Liver (tissue), 9 donors: ENCODE measurements around the gene MARVELD1. TPM values are rescaled to one million over a fixed set of nuclear protein-coding genes. Genes with fewer than 3 reads are reported as not detected.

Experiments
- DNase-seq: peaks from one replicate; pipeline ENCODE4 v3.0.0-alpha.2; 2017; ENCODE audit warnings: low spot score
- H3K27ac ChIP-seq, 2 donors: one replicate each; pipeline ENCODE4 v1.7.0; 2013; ENCODE audit warnings: inconsistent platforms in 2 of 2, low read length in 2 of 2, control low read depth in 1 of 2, low read depth in 1 of 2, mild to moderate bottlenecking in 1 of 2
- H3K27me3 ChIP-seq, 4 donors: one replicate each; pipeline versions ENCODE4 v1.6.1 to v1.7.0; 2013; ENCODE audit warnings: low read length in 3 of 4, inconsistent platforms in 1 of 4, mild to moderate bottlenecking in 1 of 4, moderate library complexity in 1 of 4; ENCODE audit not compliant: control insufficient read depth in 4 of 4, insufficient read depth in 4 of 4
- H3K36me3 ChIP-seq, 4 donors: one replicate each; pipeline versions ENCODE4 v1.6.1 to v1.7.0; 2013; ENCODE audit warnings: low read length in 3 of 4, mild to moderate bottlenecking in 3 of 4, low read depth in 1 of 4, moderate library complexity in 1 of 4; ENCODE audit not compliant: control insufficient read depth in 4 of 4, insufficient read depth in 3 of 4
- H3K4me1 ChIP-seq, 4 donors: one replicate each; pipeline versions ENCODE4 v1.6.1 to v1.7.0; 2013; ENCODE audit warnings: low read length in 3 of 4, mild to moderate bottlenecking in 3 of 4, moderate library complexity in 1 of 4; ENCODE audit not compliant: control insufficient read depth in 4 of 4, insufficient read depth in 4 of 4
- H3K4me3 ChIP-seq, 3 donors: one replicate each; pipeline versions ENCODE4 v1.6.1 to v1.7.0; 2013; ENCODE audit warnings: low read length in 3 of 3, control low read depth in 1 of 3, low read depth in 1 of 3, mild to moderate bottlenecking in 1 of 3
- H3K9ac ChIP-seq, 2 donors: one replicate each; pipeline ENCODE4 v1.7.0; 2013; ENCODE audit warnings: low read length in 2 of 2, mild to moderate bottlenecking in 2 of 2, moderate library complexity in 2 of 2, control low read depth in 1 of 2, low read depth in 1 of 2
- H3K9me3 ChIP-seq, 4 donors: one replicate each; pipeline versions ENCODE4 v1.6.1 to v1.7.0; 2013; ENCODE audit warnings: low read length in 3 of 4; ENCODE audit not compliant: control insufficient read depth in 4 of 4
- ATF3 ChIP-seq: IDR thresholded peaks from 2 replicates; pipeline ENCODE4 v1.6.1; 2016; ENCODE audit warnings: antibody characterized with exemption
- CTCF ChIP-seq: fragments of 150-350 bp; IDR thresholded peaks from 2 replicates; pipeline ENCODE4 v1.5.1; 2017; ENCODE audit warnings: improper control_type of control experiment, low read depth, low read length; ENCODE audit not compliant: missing input control
- EGR1 ChIP-seq, 2 donors: IDR thresholded peaks; 2 replicates each; pipeline ENCODE4 v1.6.1; 2016 to 2018; ENCODE audit warnings: antibody characterized with exemption in 2 of 2, low read depth in 2 of 2
- FOXA1 ChIP-seq: IDR thresholded peaks from 2 replicates; pipeline ENCODE4 v1.6.1; 2016; ENCODE audit warnings: antibody characterized with exemption
- FOXA2 ChIP-seq: IDR thresholded peaks from 2 replicates; pipeline ENCODE4 v1.6.1; 2016; ENCODE audit warnings: antibody characterized with exemption
- GABPA ChIP-seq, 2 donors: IDR thresholded peaks in 1 of 2; conservative IDR thresholded peaks in 1 of 2; 2 replicates each; pipeline ENCODE4 v1.6.1; 2016; ENCODE audit warnings: antibody characterized with exemption in 2 of 2, mild to moderate bottlenecking in 1 of 2, moderate library complexity in 1 of 2
- HNF4A ChIP-seq, 2 donors: conservative IDR thresholded peaks; 2 replicates each; pipeline ENCODE4 v1.6.1; 2016; ENCODE audit warnings: antibody characterized with exemption in 2 of 2, mild to moderate bottlenecking in 2 of 2
- HNF4G ChIP-seq: IDR thresholded peaks from 2 replicates; pipeline ENCODE4 v1.6.1; 2016; ENCODE audit warnings: antibody characterized with exemption
- JUND ChIP-seq, 2 donors: IDR thresholded peaks; 2 replicates each; pipeline ENCODE4 v1.6.1; 2016; ENCODE audit warnings: antibody characterized with exemption in 2 of 2
- NR2F2 ChIP-seq: IDR thresholded peaks from 2 replicates; pipeline ENCODE4 v1.6.1; 2016; ENCODE audit warnings: antibody characterized with exemption
- RAD21 ChIP-seq, 2 donors: IDR thresholded peaks; 2 replicates each; pipeline ENCODE4 v1.6.1; 2016; ENCODE audit warnings: antibody characterized with exemption in 2 of 2, mild to moderate bottlenecking in 2 of 2
- REST ChIP-seq: IDR thresholded peaks from 2 replicates; pipeline ENCODE4 v1.6.1; 2016; ENCODE audit warnings: antibody characterized with exemption, mild to moderate bottlenecking
- RXRA ChIP-seq, 2 donors: IDR thresholded peaks; 2 replicates each; pipeline ENCODE4 v1.6.1; 2017 to 2018; ENCODE audit warnings: antibody characterized with exemption in 2 of 2, mild to moderate bottlenecking in 1 of 2
- SP1 ChIP-seq: IDR thresholded peaks from 2 replicates; pipeline ENCODE4 v1.6.1; 2018; ENCODE audit warnings: antibody characterized with exemption, mild to moderate bottlenecking
- TAF1 ChIP-seq: conservative IDR thresholded peaks from 2 replicates; pipeline ENCODE4 v1.6.1; 2016; ENCODE audit warnings: antibody characterized with exemption, mild to moderate bottlenecking
- YY1 ChIP-seq: IDR thresholded peaks from 2 replicates; pipeline ENCODE4 v1.6.1; 2016; ENCODE audit warnings: antibody characterized with exemption, mild to moderate bottlenecking
- ZBTB33 ChIP-seq: IDR thresholded peaks from 2 replicates; pipeline ENCODE4 v1.6.1; 2016; ENCODE audit warnings: antibody characterized with exemption
- WGBS: extraction: QIAGEN DNeasy Blood & Tissue Kit; methylation state at CpG from one replicate; pipeline ENCODE4 v1.1.7; 2013; 5-methylcytosine and 5-hydroxymethylcytosine counted together
- polyA plus RNA-seq, 2 donors: library from polyadenylated mRNA; stranded (reverse) in 1 of 2; unstranded in 1 of 2; fragments of 200-250 nt in 1 of 2; fragments of >200 nt in 1 of 2; fragmentation: Nextera tagmentation in 1 of 2; extraction: Ambion mirVana in 1 of 2; gene quantifications; one replicate each; pipeline versions ENCODE4 v1.2.1 to v1.2.3, GENCODE V29; 2013 to 2015
- total RNA-seq, 2 donors: library from RNA; depleted of rRNA; stranded (reverse); fragments of >200 nt; gene quantifications; one replicate each; pipeline ENCODE4 v1.2.3, GENCODE V29; 2014
- TF ChIP-seq, protein P1 (sequence below): IDR thresholded peaks from 2 replicates; pipeline ENCODE4 v1.6.1; 2016; ENCODE audit warnings: antibody characterized with exemption
- donor health status: healthy.
- donor health status: healthy.
- donor health status: healthy.
- donor health status: healthy.
- donor health status: healthy.

The MARVELD1 gene
- total and polyA plus RNA-seq, 4 donors = 0.72 to 3.3 (median 2.8) TPM

GRCh38 chr10:97740613-97741012 is 27.1 kb downstream of the MARVELD1 start (continued):
- no peak for TF ChIP-seq CTCF
- TF ChIP-seq HNF4G = no peak
- TF ChIP-seq RAD21 (IDR thresholded peaks at IDR 0.05) = no peak
- TF ChIP-seq, protein P1, sequence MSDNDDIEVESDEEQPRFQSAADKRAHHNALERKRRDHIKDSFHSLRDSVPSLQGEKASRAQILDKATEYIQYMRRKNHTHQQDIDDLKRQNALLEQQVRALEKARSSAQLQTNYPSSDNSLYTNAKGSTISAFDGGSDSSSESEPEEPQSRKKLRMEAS = no peak
- TF ChIP-seq NR2F2 = no peak

DNA sequence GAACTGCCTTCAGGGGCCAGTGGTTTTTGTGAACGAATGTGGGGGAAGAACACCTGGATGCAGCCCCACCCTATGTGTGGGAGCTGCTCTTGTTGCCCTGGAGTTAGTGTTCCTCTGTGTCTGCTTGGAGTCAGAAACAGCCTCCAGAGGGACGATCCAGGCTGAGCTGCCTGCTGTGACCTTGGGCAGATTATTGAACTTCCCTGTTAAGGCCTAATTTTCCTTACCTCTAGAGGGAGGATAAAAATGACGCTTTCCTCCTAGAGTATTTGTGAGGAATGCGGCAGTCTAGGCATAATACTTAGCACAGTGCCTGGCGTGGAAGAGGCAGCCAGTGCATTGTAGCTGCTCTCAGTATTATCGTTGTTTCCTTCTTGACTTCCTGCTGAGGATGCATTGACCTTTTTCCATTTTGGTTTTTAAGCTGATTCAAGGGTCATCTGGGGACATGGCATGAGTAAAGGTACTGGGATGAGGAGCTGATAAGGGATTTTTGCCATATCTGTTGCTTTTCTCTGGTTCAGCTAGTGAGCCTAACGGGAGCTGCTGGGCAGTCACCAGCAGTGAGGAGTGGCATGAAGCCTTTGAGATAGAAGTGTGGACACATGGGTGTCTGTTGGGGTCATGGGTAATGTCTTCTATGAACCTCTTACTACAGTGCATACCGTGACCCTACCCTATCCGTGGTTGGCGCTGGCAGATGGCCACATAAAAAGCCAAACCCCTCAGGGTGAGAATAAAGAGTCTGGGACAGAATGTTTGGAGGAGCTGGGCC is 29.8 kb downstream of the MARVELD1 start:
- Histone ChIP-seq H3K9me3 (no peaks in the 10 kb centered on the region), H3K27ac (no peak overlapping the region), H3K36me3 (peaks cover 11 to 50% (median 39%) of the 10 kb centered on the region in 4 donors), H3K9ac (no peak overlapping the region), H3K4me3 (no peak overlapping the region), H3K27me3 (no peaks in the 10 kb centered on the region), H3K4me1 (peaks cover under 1 to 4% (median 3%) of the 10 kb centered on the region in 4 donors)
- TF ChIP-seq YY1 = no peak
- TF ChIP-seq EGR1 (IDR thresholded peaks at IDR 0.05; ENCODE audit: low read depth in 2 of 2) = no peak
- TF ChIP-seq RAD21 (IDR thresholded peaks at IDR 0.05) = no peak
- TF ChIP-seq, protein P1 = no peak
- TF ChIP-seq JUND (IDR thresholded peaks at IDR 0.05) = no peak
- TF ChIP-seq ATF3 = no peak
- TF ChIP-seq SP1 = no peak
- no peak for TF ChIP-seq GABPA (IDR thresholded peaks at IDR 0.05 in 1 of 2, conservative IDR thresholded peaks at IDR 0.05 in 1 of 2)
- TF ChIP-seq FOXA2 = no peak
- no peak for TF ChIP-seq FOXA1
- TF ChIP-seq ZBTB33 = no peak
- no peak for TF ChIP-seq CTCF
- no peak for TF ChIP-seq HNF4A (conservative IDR thresholded peaks at IDR 0.05)
- TF ChIP-seq HNF4G = no peak
- no peak for TF ChIP-seq NR2F2
- TF ChIP-seq RXRA (IDR thresholded peaks at IDR 0.05) = no peak
- TF ChIP-seq REST = no peak
- no peak for TF ChIP-seq TAF1
- 80% methylated on average over 10 of the region's 10 CpGs for WGBS
- no peak for DNase-seq
